ENCODE data around the gene MESP2.
"Not testable (repeated sequence)": the region's sequence is repeated elsewhere in the genome, so short reads cannot be mapped to it uniquely, and the experiment has no call there.

Gene MESP2

DNA sequence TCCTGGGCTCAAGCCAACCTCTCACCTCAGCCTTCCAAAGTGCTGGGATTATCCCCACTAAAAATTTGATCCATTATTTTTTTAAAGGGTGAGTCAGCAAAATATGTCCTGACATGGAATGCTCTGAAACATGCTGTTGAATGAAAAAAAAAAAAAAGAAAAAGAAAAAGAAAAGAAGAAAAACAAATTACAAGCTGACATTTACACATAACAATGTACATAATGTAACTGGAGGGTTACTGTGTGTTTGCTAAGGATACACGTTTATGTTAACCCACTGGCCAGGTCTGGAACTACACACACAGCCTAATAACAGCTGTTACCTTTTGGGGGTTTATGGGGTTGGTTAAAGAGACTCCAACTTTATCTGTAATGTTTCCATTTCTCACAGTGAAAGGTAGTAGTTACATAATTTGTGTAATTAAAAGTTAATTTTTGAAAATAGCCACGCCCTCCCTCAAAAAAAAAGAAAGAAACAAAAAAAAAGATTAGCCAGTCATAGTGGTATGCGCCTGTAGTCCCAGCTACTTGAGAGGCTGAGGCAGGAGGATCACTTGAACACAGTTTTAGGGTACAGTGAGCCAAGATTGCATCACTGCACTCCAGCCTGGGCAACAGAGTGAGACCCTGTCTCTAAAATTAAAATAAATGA lies 3.1 kb upstream of the MESP2 start:
- Histone ChIP-seq H3K27me3 (ENCODE audit: control insufficient read depth, insufficient read depth, low read length) (peaks cover 7% of the 10 kb centered on the region), H3K4me3 (ENCODE audit: low read length) (no peak overlapping the region), H3K36me3 (ENCODE audit: control insufficient read depth, insufficient read depth, low read length) (no peaks in the 10 kb centered on the region), H3K4me1 (ENCODE audit: control insufficient read depth, insufficient read depth, low read length) (peaks cover 7% of the 10 kb centered on the region), H3K9ac (ENCODE audit: low read length) (no peak overlapping the region), H3K9me3 (ENCODE audit: control insufficient read depth, low read length) (no peaks in the 10 kb centered on the region)

DNA sequence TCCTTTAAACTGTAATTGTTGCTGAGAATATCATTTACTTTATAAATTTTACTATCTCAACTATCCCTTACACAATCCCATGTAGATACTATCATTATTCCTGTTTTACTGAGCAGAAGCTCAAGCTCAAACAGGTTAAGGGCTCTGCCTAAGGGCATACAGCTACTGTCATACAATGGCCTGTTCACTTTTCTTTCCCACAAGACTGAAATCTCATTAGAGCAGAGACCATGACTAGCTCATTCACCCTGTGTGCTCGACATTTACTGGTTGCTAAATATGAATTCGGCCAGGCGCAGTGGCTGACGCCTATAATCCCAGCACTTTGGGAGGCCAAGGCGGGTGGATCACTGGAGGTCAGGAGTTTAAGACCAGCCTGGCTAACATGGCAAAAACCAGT lies 1.6 kb upstream of the MESP2 start:
- H3K4me3 ChIP-seq (ENCODE audit: low read length), result no peak overlapping the region

DNA sequence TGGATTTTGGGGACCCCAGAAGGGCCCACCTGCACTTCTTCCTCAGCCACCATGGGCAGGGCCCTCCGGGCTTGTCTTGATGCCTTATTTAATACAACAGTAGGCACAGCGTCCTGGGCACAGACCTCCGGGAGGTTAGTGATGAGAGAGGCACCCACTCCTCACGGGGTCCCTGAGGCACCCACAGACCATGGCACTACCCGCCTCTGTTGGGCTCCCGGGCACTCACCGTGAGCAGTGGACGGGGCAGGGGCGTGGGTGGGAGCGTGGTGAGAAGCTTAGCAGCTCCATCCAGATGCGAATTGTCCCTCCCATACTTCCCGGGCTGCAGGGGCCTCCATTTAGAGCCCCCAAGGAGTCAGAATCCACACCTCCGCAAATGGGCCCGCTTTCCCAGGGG lies 317 bp upstream of the MESP2 start:
- Histone ChIP-seq H3K9me3 (ENCODE audit: control insufficient read depth, low read length) (no peaks in the 10 kb centered on the region), H3K4me3 (ENCODE audit: low read length) (no peak overlapping the region), H3K27me3 (ENCODE audit: control insufficient read depth, insufficient read depth, low read length) (peaks cover 7% of the 10 kb centered on the region), H3K9ac (ENCODE audit: low read length) (no peak overlapping the region), H3K36me3 (ENCODE audit: control insufficient read depth, insufficient read depth, low read length) (no peaks in the 10 kb centered on the region), H3K4me1 (ENCODE audit: control insufficient read depth, insufficient read depth, low read length) (peaks cover 7% of the 10 kb centered on the region)

More for the DNA sequence above, 1.6 kb upstream of the MESP2 start:
- peaks cover 7% of the 10 kb centered on the region for H3K4me1 ChIP-seq (ENCODE audit: control insufficient read depth, insufficient read depth, low read length)
- H3K9me3 ChIP-seq (ENCODE audit: control insufficient read depth, low read length), result no peaks in the 10 kb centered on the region
- no peak overlapping the region for H3K9ac ChIP-seq (ENCODE audit: low read length)
- H3K27me3 ChIP-seq (ENCODE audit: control insufficient read depth, insufficient read depth, low read length), result peaks cover 7% of the 10 kb centered on the region
- no peaks in the 10 kb centered on the region for H3K36me3 ChIP-seq (ENCODE audit: control insufficient read depth, insufficient read depth, low read length)

DNA sequence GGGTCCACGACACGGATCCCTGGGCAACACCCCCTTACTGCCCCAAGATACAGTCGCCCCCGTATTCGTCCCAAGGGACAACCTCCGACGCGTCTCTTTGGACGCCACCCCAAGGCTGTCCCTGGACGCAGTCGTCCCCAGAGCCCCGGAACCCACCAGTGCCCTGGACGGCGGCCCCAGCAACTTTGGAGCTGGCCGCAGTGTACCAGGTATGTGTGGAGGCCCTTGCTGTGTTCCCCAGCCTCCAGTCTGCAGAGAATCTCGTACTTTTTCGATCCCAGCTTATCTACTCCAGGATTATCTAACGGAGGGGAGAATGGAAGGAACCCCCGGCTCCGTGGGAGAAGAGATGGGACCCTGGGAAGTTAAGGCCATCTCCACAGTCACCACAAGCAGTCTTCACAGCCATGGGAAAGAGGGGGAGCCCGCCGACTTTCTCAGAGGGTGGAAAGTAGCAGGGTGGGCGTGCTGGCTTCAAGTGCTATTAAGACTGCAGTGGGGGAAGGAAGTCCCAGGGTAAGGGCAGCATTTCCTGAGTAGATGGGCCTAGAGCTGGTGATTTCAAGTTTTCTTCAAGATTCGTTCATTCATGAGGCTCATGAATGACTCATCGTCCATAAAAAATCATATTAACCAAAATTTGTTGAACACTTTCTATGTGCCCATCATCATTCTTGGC lies 1.1 kb downstream of the MESP2 start:
- Histone ChIP-seq H3K9ac (ENCODE audit: low read length) (no peak overlapping the region), H3K4me3 (ENCODE audit: low read length) (no peak overlapping the region), H3K27me3 (ENCODE audit: control insufficient read depth, insufficient read depth, low read length) (peaks cover 7% of the 10 kb centered on the region), H3K4me1 (ENCODE audit: control insufficient read depth, insufficient read depth, low read length) (peaks cover 10% of the 10 kb centered on the region), H3K36me3 (ENCODE audit: control insufficient read depth, insufficient read depth, low read length) (no peaks in the 10 kb centered on the region), H3K9me3 (ENCODE audit: control insufficient read depth, low read length) (no peaks in the 10 kb centered on the region)

- Histone ChIP-seq H3K4me1 (ENCODE audit: control insufficient read depth, insufficient read depth, low read length) (peaks cover 10% of the 10 kb centered on the region), H3K9me3 (ENCODE audit: control insufficient read depth, low read length) (no peaks in the 10 kb centered on the region), H3K27me3 (ENCODE audit: control insufficient read depth, insufficient read depth, low read length) (peaks cover 7% of the 10 kb centered on the region), H3K4me3 (ENCODE audit: low read length) (no peak overlapping the region), H3K9ac (ENCODE audit: low read length) (no peak overlapping the region), H3K36me3 (ENCODE audit: control insufficient read depth, insufficient read depth, low read length) (no peaks in the 10 kb centered on the region)
Measured at GRCh38 chr15:89777782-89778380, 1.7 kb downstream of the MESP2 start.

DNA sequence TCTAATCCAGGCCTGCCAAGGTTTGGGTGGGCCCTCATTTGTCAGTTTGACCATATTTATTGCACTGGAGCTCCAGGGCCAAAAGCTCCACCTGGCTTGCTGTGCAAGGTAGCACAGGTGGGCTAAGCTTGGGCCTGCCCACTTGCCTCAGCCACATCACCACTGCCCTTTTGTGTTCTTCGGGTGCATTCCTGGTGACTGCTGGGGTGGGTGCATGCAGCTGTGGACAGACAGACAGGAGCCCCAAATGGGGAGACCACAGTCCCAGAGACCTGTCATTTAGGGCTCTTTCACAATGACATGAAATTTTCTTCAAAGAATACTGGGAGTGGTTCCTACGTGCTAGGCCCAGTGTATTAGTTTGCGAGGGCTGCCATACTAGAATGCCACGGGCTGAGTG lies 2.7 kb downstream of the MESP2 start:
- Histone ChIP-seq H3K27me3 (ENCODE audit: control insufficient read depth, insufficient read depth, low read length) (peaks cover 7% of the 10 kb centered on the region), H3K9ac (ENCODE audit: low read length) (no peak overlapping the region), H3K36me3 (ENCODE audit: control insufficient read depth, insufficient read depth, low read length) (no peaks in the 10 kb centered on the region), H3K4me1 (ENCODE audit: control insufficient read depth, insufficient read depth, low read length) (peaks cover 16% of the 10 kb centered on the region), H3K9me3 (ENCODE audit: control insufficient read depth, low read length) (no peaks in the 10 kb centered on the region), H3K4me3 (ENCODE audit: low read length) (no peak overlapping the region)

DNA sequence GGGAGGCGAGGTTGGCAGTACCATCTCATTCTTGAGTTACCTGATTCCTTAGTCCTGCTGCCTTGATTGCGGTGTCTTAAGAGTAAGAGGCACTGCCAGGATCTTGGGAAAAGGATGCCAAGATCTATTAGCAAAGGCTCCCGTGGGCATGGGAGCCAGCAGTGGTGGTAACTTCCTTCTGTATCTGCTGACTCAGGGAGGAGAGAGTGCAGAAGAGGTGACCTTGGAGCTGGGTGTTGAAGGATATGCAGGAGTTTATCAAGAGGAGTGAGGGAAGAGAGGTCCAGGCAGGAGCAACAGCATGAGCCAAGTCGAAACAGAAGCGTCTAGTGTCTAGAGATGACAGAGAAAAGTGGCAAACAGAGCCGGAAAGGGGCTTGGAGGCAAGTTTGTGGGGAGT lies 4.5 kb downstream of the MESP2 start:
- Histone ChIP-seq H3K9me3 (ENCODE audit: control insufficient read depth, low read length) (no peaks in the 10 kb centered on the region), H3K4me3 (ENCODE audit: low read length) (no peak overlapping the region), H3K36me3 (ENCODE audit: control insufficient read depth, insufficient read depth, low read length) (no peaks in the 10 kb centered on the region), H3K9ac (ENCODE audit: low read length) (no peak overlapping the region), H3K27me3 (ENCODE audit: control insufficient read depth, insufficient read depth, low read length) (peaks cover 7% of the 10 kb centered on the region), H3K4me1 (ENCODE audit: control insufficient read depth, insufficient read depth, low read length) (peaks cover 33% of the 10 kb centered on the region)

DNA sequence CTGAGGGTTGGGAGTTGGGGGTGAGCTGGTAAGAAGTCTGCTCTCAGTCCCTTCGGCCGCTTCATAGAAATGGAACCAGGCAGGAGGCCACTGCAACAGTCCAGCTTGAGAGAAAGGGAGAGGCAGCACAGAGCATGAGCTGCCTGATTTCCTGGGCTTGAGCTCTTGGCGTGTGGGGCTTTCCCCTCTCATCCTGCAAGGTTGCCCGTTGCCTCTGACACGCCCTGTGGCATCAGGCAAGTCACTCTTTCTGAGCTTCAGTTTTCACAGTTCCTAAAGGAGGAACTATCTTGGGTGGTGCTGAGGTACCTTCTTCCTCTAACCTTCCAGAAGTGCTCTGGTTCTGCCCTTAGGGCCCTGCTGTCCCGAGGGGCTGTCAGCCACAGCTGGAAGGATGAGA lies 4.9 kb downstream of the MESP2 start:
- Histone ChIP-seq H3K9ac (ENCODE audit: low read length) (no peak overlapping the region), H3K36me3 (ENCODE audit: control insufficient read depth, insufficient read depth, low read length) (no peaks in the 10 kb centered on the region), H3K4me1 (ENCODE audit: control insufficient read depth, insufficient read depth, low read length) (peaks cover 32% of the 10 kb centered on the region), H3K27me3 (ENCODE audit: control insufficient read depth, insufficient read depth, low read length) (peaks cover 5% of the 10 kb centered on the region), H3K9me3 (ENCODE audit: control insufficient read depth, low read length) (no peaks in the 10 kb centered on the region), H3K4me3 (ENCODE audit: low read length) (no peak overlapping the region)

DNA sequence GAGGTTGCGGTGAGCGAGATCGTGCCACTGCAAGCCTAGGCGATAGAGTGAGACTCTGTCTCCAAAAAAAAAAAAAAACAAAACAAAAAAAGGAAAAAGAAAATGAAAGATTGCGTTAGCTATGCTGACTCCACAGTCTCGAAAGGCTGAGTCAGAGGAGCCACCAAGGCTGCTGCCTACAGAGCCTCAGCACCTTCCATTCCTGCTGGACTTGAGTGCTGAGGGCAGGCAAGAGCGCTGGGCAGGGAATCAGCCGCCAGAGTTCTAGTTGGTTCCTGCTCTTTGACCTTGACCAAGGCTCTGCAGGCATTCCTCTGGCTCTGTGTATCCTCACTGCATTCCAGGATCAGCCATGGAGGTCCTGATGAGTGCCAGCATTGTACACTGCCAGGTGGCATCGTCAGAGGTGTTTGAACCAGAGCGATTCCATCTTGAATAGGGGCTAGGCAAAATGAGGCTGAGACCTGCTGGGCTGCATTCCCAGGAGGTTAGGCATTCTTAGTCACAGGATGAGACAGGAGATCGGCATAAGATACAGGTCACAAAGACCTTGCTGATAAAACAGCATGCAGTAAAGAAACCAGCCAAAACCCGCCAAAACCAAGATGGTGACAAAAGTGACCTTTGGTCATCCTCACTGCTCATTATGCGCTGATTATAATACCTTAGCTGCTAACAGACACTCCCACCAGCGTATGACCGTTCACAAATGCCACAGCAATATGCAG lies 5.9 kb downstream of the MESP2 start:
- Histone ChIP-seq H3K9me3 (ENCODE audit: control insufficient read depth, low read length) (no peaks in the 10 kb centered on the region), H3K36me3 (ENCODE audit: control insufficient read depth, insufficient read depth, low read length) (no peaks in the 10 kb centered on the region), H3K27me3 (ENCODE audit: control insufficient read depth, insufficient read depth, low read length) (peaks cover under 1% of the 10 kb centered on the region), H3K9ac (ENCODE audit: low read length) (no peak overlapping the region), H3K4me3 (ENCODE audit: low read length) (no peak overlapping the region), H3K4me1 (ENCODE audit: control insufficient read depth, insufficient read depth, low read length) (peaks cover 28% of the 10 kb centered on the region)

DNA sequence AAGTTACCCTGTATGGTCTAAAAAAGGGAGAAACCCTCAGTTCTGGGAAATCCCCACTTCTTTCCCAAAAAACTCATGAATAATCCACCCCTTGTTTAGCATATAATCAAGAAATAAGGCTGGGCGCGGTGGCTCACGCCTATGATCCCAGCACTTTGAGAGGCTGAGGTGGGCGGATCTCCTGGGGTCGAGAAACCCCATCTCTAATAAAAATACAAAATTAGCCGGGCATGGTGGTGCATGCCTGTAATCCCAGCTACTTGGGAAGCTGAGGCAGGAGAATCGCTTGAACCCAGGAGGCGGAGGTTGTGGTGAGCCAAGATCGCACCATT lies 6.5 kb downstream of the MESP2 start:
- not testable (repeated sequence) for H3K36me3 ChIP-seq (ENCODE audit: control insufficient read depth, insufficient read depth, low read length); H3K9ac ChIP-seq (ENCODE audit: low read length); H3K4me3 ChIP-seq (ENCODE audit: low read length); H3K9me3 ChIP-seq (ENCODE audit: control insufficient read depth, low read length); H3K27me3 ChIP-seq (ENCODE audit: control insufficient read depth, insufficient read depth, low read length)
- peaks cover 28% of the 10 kb centered on the region for H3K4me1 ChIP-seq (ENCODE audit: control insufficient read depth, insufficient read depth, low read length)

GRCh38 chr15:89783111-89783860 lies 7.2 kb downstream of the MESP2 start:
- Histone ChIP-seq H3K9ac (ENCODE audit: low read length) (no peak overlapping the region), H3K4me1 (ENCODE audit: control insufficient read depth, insufficient read depth, low read length) (peaks cover 28% of the 10 kb centered on the region), H3K4me3 (ENCODE audit: low read length) (no peak overlapping the region), H3K9me3 (ENCODE audit: control insufficient read depth, low read length) (no peaks in the 10 kb centered on the region), H3K27me3 (ENCODE audit: control insufficient read depth, insufficient read depth, low read length) (no peaks in the 10 kb centered on the region), H3K36me3 (ENCODE audit: control insufficient read depth, insufficient read depth, low read length) (no peaks in the 10 kb centered on the region)
